HG02973 (cell line): ENCODE data around the gene INPP5K.

Experiments used
- ATAC-seq: cut with Tn5 transposase; IDR thresholded peaks from one replicate; pipeline ENCODE4 v1.9.1; 2021; ENCODE audit warnings: moderate library complexity; ENCODE audit not compliant: unreplicated experiment

The INPP5K gene

DNA sequence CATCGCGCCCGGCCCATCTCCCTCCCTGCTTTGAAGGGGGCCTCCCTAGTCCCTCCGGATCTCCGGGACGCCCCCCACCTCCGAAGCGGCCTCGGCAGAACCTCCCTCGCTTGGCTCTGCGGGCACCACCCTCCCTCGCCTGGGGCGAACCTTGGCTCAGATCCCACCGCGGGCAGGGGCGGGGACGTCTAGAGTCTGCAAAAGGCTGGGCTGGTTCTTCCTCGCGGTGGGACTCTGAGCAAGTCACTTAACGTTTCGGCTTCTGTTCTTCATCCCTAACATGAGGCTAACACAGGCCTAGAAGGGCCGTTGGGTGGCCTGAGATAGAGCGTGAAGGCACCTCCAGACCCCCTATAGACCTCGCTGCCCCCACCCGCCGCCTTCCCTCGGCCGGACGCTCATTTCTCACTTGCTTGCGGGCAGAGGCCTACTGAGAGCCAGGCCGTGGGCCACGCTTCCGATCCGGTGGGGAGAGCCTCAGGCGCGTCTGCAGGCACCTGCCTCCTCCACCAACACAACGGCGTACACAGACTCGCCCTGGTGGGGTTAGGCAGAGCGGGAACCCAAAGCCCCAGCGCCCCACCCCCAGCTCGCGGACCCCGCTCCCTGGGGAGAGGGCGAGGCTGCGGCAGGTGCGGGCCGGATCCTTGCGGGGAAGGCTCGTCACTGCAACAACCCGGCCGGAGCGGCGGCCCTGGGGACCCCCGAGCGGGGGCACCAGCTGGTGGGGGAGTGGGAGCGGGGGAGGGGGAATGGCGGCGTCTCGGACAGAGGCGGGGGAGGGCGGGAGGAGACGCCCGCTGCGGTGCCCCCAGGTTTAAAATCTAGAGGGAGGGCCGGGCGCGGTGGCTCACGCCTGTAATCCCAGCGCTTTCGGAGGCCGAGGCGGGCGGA lies 29.4 kb downstream of the INPP5K start:
- no peak for ATAC-seq

DNA sequence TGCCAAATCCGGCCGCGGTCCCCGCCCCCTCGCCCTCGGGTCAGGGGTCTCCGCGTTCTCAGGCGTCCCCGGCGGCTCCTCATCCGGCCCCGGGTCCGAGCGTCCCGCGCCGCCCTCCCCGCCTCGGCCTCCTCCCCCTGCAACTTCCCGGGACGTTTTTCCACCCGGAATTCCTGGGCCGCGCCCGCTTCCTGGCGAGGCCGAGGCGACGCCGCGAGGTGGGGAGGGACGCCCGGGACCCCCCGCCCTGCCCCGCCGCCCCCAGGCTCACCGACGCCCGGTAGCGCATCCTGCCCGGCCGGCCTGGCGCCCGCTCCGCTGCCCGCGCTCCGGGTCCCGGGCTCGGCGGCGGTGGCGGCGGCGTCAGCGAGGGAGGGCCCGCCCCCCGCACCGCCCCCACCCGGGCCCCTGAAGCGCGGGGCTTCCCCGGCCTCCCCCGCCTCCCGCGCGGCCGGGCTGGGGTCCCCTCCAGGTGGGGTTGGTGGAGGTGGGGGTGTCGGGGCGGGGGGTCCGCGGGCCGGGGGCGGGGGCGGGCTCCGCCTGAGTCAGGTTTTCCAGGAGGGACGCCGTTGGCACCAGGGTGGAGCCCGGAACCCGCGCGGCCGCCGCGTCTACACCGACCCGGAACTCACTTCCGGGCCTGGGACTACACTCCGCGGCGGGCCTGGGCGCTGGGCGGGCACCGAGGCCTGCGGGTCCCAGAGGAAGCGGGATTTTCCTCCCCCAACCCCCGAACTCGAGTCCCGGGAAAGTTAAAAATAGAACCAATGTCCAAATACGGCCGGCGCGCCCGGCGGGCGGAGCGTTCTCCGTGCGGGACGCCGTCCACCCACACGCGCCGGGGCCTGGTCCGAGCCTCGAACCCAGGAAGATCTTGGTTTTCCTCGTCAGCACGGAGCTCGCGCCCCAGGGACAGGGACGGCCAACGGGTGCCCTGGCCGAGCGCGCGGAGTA lies 30.7 kb downstream of the INPP5K start:
- ATAC-seq = no peak

GRCh38 chr17:1484676-1485422 lies 31.6 kb downstream of the INPP5K start:
- no peak for ATAC-seq

DNA sequence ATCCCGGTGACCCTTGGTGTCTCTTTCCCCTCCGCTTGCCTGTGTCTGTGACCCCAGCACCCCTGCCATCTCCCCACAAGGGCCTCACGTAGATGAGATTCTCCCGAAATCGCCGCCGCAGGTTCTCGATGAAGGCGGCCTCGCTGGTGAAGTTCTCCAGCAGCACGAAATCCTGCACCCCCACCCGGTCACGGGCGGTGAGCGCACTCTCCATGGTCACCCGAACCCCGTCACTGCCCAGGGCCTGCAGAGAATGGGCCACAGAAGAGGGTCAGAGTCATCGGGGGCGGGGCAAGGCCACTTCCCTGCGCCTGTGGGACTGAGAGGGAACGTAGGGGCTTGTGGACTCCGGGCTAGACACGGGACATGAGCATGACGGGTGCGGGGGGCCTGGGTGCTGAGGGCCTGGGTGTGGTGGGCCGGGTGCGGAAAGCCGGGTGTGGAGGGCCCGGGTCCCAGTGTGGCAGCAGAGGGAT lies 32.3 kb downstream of the INPP5K start:
- ATAC-seq = no peak

GRCh38 chr17:1482680-1483079 lies 33.7 kb downstream of the INPP5K start:
- no peak for ATAC-seq

GRCh38 chr17:1481736-1482135 lies 34.7 kb downstream of the INPP5K start:
- ATAC-seq = no peak

GRCh38 chr17:1480747-1481465 lies 35.5 kb downstream of the INPP5K start:
- ATAC-seq = no peak

GRCh38 chr17:1478418-1478817 lies 38.0 kb downstream of the INPP5K start:
- ATAC-seq = no peak

- ATAC-seq = no peak
Measured at GRCh38 chr17:1475321-1475854, 41.0 kb downstream of the INPP5K start.

DNA sequence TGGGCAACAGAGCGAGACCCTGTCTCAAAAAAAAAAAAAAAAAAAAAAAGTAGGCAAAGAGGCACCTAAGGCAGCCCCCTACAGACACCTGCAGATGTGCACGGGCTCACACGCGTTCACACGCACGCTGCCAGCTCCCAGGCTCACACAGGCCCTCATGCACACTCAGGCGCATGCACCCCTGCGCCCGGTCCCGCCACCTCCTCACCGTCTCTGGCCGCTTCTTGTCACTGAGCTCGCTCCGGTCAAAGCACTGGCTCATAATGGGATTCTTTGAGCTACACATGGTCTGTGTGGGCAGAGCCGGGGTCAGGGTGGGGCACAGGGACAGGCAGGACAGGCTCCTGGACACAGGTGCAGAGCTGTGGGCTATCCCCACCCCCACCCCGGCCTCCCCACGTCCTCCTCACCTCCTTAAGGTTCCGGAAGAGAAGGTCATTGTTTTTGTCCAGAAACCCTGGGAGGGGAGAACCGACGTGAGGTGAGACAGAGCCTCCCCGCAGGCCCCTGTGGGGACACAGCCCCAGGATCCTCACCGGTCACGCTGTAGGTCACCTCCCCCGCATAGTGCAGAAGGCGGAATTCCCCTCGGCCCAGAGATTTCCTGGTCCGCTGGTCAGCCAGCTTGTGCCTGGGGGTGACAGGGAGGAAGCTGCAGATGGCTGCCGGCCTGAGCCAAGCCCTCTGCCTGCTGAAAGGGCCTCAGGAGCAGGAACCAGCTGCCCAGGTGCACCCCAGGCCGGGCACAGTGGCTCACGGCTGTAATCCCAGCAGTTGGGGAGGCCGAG lies 41.8 kb downstream of the INPP5K start:
- peak; percentile 49 for ATAC-seq

GRCh38 chr17:1473841-1474240 lies 42.6 kb downstream of the INPP5K start:
- ATAC-seq = no peak

GRCh38 chr17:1473170-1473569 lies 43.2 kb downstream of the INPP5K start:
- no peak for ATAC-seq

DNA sequence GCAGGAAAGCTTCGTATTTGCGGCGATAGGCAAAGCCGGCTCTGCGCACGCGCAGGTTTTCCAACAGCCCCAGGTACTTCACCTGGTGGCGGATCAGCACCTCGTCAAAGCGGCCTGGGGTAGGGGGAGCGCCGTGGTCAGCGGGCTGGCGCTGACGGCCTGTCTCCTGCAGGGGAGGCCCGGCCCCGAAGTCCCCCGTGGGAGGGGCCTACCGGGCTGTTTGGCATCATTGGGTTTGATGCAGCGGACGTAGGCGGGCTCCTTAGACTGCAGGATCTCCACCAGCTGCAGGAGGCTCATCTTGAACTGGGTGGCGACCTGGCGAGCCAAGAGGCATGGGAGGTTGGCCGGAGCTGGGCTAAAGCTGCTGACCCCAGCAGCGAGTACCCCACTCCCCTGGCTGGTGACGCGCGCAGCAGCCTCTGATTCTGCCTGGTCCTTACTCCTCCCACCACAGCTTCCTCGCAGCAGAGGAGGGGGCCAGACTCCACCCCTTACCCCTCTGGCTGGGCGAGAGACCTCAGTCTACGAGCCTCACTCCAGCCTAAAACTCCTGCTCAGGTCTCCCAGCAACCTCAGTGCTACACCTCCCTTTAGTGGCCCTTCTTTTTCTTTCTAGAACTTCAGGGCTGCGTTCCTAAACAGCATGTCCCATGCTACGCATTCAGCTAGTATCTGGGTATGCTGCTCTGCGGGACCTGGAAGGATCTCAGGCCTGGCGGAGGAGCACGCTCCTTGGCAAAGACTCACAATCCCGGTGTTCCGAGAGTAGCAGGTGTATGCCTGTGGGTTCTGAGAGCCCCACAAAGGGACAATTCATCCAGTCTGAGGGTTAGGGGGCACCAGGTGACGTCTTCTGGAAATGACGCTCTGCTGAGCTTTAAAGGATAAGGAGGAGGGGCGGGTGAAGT lies 44.2 kb downstream of the INPP5K start:
- ATAC-seq = no peak

DNA sequence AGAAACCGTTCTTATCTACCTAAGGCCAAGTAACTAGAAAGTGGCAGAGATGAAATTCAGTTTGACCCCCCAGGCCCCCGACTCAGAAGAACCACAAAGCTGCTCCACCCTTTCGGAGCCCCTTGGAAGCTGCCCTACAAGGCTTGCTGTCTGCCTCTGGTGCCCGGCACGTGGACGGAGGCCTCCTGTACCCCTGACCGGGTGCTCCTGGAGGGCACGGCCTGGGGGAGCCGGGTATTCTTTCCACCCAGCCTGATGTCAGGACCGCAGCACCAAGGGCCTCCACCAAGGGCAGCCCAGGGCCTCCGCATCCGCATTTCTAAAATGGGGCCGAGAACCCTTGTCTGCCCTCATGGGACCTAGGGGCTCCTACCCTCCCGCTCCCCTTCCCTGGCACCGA lies 44.9 kb downstream of the INPP5K start:
- no peak for ATAC-seq

GRCh38 chr17:1470755-1471462 lies 45.5 kb downstream of the INPP5K start:
- ATAC-seq = no peak

- ATAC-seq = no peak
Measured at GRCh38 chr17:1470071-1470754, 46.2 kb downstream of the INPP5K start.
